ENCODE data around the gene CWC27. TPM values are rescaled to one million over a fixed set of nuclear protein-coding genes. Genes with fewer than 3 reads are reported as not detected.

The CWC27 gene
- total RNA-seq, 6 donors from 2014 or later: 8.0 to 21.2 (median 14.6) TPM

GRCh38 chr5:64861281-64861680 is 92.6 kb downstream of the CWC27 start:
- Histone ChIP-seq H3K27ac (no peak overlapping the region), H3K27me3 (no peaks in the 10 kb centered on the region), H3K4me3 (no peak overlapping the region), H3K4me1 (peaks cover 0 to 4% (median 0%) of the 10 kb centered on the region in 4 donors), H3K9me3 (no peaks in the 10 kb centered on the region), H3K36me3 (no peaks in the 10 kb centered on the region)
- ATAC-seq (ENCODE audit: low FRiP score in 2 of 2) (no peak), DNase-seq (no peak)
- TF ChIP-seq EP300 (IDR thresholded peaks at IDR 0.05): no peak
- no peak for TF ChIP-seq POLR2A (IDR thresholded peaks at IDR 0.05)
- no peak for TF ChIP-seq CTCF (IDR thresholded peaks at IDR 0.05)
- TF ChIP-seq POLR2AphosphoS5 (IDR thresholded peaks at IDR 0.05): no peak

- Histone ChIP-seq H3K4me1 (peaks cover 0 to 1% (median 0%) of the 10 kb centered on the region in 4 donors), H3K36me3 (no peaks in the 10 kb centered on the region), H3K27ac (no peak overlapping the region), H3K27me3 (no peaks in the 10 kb centered on the region), H3K9me3 (no peaks in the 10 kb centered on the region), H3K4me3 (no peak overlapping the region)
- no peak for DNase-seq
- TF ChIP-seq POLR2AphosphoS5 (IDR thresholded peaks at IDR 0.05) (no peak), CTCF (IDR thresholded peaks at IDR 0.05) (no peak), POLR2A (IDR thresholded peaks at IDR 0.05) (no peak), EP300 (IDR thresholded peaks at IDR 0.05) (no peak)
- WGBS, 2 donors: 94 to 96% methylated on average over 2 of the region's 2 CpGs
- ATAC-seq (ENCODE audit: low FRiP score in 2 of 2): no peak
Measured at GRCh38 chr5:64864171-64864570, 95.4 kb downstream of the CWC27 start.

GRCh38 chr5:64865662-64866061 is 96.9 kb downstream of the CWC27 start:
- TF ChIP-seq POLR2A (IDR thresholded peaks at IDR 0.05) (no peak), CTCF (IDR thresholded peaks at IDR 0.05) (no peak)
- no peak overlapping the region for H3K4me3 ChIP-seq
- H3K27ac ChIP-seq: no peak overlapping the region
- no peak for ATAC-seq (ENCODE audit: low FRiP score in 2 of 2)
- H3K4me1 ChIP-seq: no peaks in the 10 kb centered on the region
- H3K9me3 ChIP-seq: no peaks in the 10 kb centered on the region
- no peak for DNase-seq
- 90 to 94% methylated on average over 3 of the region's 3 CpGs for WGBS, 2 donors
- H3K36me3 ChIP-seq: no peaks in the 10 kb centered on the region
- no peaks in the 10 kb centered on the region for H3K27me3 ChIP-seq

- DNase-seq: no peak
- Histone ChIP-seq H3K27ac (no peak overlapping the region), H3K4me1 (peaks cover 0 to 2% (median 0%) of the 10 kb centered on the region in 4 donors), H3K36me3 (no peaks in the 10 kb centered on the region), H3K9me3 (no peaks in the 10 kb centered on the region), H3K27me3 (no peaks in the 10 kb centered on the region), H3K4me3 (no peak overlapping the region)
- no peak for ATAC-seq (ENCODE audit: low FRiP score in 2 of 2)
- no peak for TF ChIP-seq CTCF (IDR thresholded peaks at IDR 0.05)
- no peak for TF ChIP-seq POLR2AphosphoS5 (IDR thresholded peaks at IDR 0.05)
- no peak for TF ChIP-seq POLR2A (IDR thresholded peaks at IDR 0.05)
- TF ChIP-seq EP300 (IDR thresholded peaks at IDR 0.05): no peak
- 85 to 95% methylated on average over 1 of the region's 1 CpG for WGBS, 2 donors
Measured at GRCh38 chr5:64869419-64869818, 100.7 kb downstream of the CWC27 start.

GRCh38 chr5:64872044-64872443 is 103.3 kb downstream of the CWC27 start:
- no peak overlapping the region for H3K27ac ChIP-seq
- ATAC-seq (ENCODE audit: low FRiP score in 2 of 2): no peak
- no peak for DNase-seq
- H3K4me3 ChIP-seq: no peak overlapping the region
- H3K27me3 ChIP-seq: no peaks in the 10 kb centered on the region
- no peaks in the 10 kb centered on the region for H3K9me3 ChIP-seq
- peaks cover 0 to 3% (median 3%) of the 10 kb centered on the region in 4 donors for H3K4me1 ChIP-seq
- 82 to 94% methylated on average over 1 of the region's 1 CpG for WGBS, 2 donors
- no peaks in the 10 kb centered on the region for H3K36me3 ChIP-seq
- TF ChIP-seq EP300 (IDR thresholded peaks at IDR 0.05) (no peak), CTCF (IDR thresholded peaks at IDR 0.05) (no peak), POLR2A (IDR thresholded peaks at IDR 0.05) (no peak), POLR2AphosphoS5 (IDR thresholded peaks at IDR 0.05) (no peak)

Measured in upper lobe of left lung (tissue), 6 donors.